ENCODE data around the gene ACAD11.

Gene ACAD11

GRCh38 chr3:132598181-132598580 lies 61.4 kb downstream of the ACAD11 start:
- ChIA-PET POLR2A (no interaction called here), CTCF (no interaction called here)
- TF ChIP-seq BHLHE40 (IDR thresholded peaks at IDR 0.05; ENCODE audit: borderline replicate concordance): no peak
- no peak for TF ChIP-seq TARDBP (IDR thresholded peaks at IDR 0.05)
- no peak for TF ChIP-seq FOXM1 (IDR thresholded peaks at IDR 0.05; ENCODE audit: borderline replicate concordance)
- TF ChIP-seq SUZ12 (IDR thresholded peaks at IDR 0.05): no peak
- no peak for TF ChIP-seq LEF1 (IDR thresholded peaks at IDR 0.05; ENCODE audit: borderline replicate concordance)
- TF ChIP-seq NFRKB (IDR thresholded peaks at IDR 0.05): no peak
- no peak for TF ChIP-seq L3MBTL2 (conservative IDR thresholded peaks at IDR 0.05)
- no peak for TF ChIP-seq SP1 (IDR thresholded peaks at IDR 0.05)
- TF ChIP-seq HDGF (IDR thresholded peaks at IDR 0.05; ENCODE audit: borderline replicate concordance): no peak
- TF ChIP-seq ZNF384 (IDR thresholded peaks at IDR 0.05): no peak
- no peak for TF ChIP-seq CTBP1 (IDR thresholded peaks at IDR 0.05; ENCODE audit: borderline replicate concordance)
- TF ChIP-seq FOXK2 (IDR thresholded peaks at IDR 0.05): no peak
- TF ChIP-seq ARNT (IDR thresholded peaks at IDR 0.05): no peak
- TF ChIP-seq, protein P1, sequence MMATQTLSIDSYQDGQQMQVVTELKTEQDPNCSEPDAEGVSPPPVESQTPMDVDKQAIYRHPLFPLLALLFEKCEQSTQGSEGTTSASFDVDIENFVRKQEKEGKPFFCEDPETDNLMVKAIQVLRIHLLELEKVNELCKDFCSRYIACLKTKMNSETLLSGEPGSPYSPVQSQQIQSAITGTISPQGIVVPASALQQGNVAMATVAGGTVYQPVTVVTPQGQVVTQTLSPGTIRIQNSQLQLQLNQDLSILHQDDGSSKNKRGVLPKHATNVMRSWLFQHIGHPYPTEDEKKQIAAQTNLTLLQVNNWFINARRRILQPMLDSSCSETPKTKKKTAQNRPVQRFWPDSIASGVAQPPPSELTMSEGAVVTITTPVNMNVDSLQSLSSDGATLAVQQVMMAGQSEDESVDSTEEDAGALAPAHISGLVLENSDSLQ (IDR thresholded peaks at IDR 0.05): no peak
- TF ChIP-seq ELF4 (IDR thresholded peaks at IDR 0.05): no peak
- DNase-seq (ENCODE audit: extremely low spot score): no peak

DNA sequence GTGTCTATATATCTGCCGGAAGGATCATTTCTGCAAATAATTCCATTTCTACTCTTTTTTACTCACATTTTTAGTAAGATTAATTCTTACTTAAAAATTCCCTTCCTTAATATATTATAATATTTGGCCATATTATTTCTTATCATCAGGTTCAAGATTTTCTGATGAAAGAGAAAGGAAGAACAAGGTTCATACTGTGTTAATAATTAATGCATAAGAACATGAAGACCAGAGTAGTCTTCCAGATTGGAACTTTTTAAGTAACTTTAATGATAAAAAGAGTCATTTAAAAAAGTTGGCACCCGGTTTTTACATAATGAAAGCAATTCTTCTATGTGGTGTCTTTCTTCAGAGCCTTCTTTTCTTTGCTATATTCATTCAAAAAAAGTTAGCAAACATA lies 61.9 kb downstream of the ACAD11 start:
- CTCF ChIA-PET: no interaction called here
- POLR2A ChIA-PET: no interaction called here
- DNase-seq (ENCODE audit: extremely low spot score): no peak
- TF ChIP-seq CTBP1 (IDR thresholded peaks at IDR 0.05; ENCODE audit: borderline replicate concordance) (no peak), SP1 (IDR thresholded peaks at IDR 0.05) (no peak), TARDBP (IDR thresholded peaks at IDR 0.05) (no peak), ARNT (IDR thresholded peaks at IDR 0.05) (no peak), ZNF384 (IDR thresholded peaks at IDR 0.05) (no peak), FOXK2 (IDR thresholded peaks at IDR 0.05) (no peak), NFRKB (IDR thresholded peaks at IDR 0.05) (no peak), FOXM1 (IDR thresholded peaks at IDR 0.05; ENCODE audit: borderline replicate concordance) (no peak), FOXA1 (IDR thresholded peaks at IDR 0.05) (no peak), LEF1 (IDR thresholded peaks at IDR 0.05; ENCODE audit: borderline replicate concordance) (no peak), BHLHE40 (IDR thresholded peaks at IDR 0.05; ENCODE audit: borderline replicate concordance) (no peak)
- TF ChIP-seq, protein P1 (IDR thresholded peaks at IDR 0.05): no peak

DNA sequence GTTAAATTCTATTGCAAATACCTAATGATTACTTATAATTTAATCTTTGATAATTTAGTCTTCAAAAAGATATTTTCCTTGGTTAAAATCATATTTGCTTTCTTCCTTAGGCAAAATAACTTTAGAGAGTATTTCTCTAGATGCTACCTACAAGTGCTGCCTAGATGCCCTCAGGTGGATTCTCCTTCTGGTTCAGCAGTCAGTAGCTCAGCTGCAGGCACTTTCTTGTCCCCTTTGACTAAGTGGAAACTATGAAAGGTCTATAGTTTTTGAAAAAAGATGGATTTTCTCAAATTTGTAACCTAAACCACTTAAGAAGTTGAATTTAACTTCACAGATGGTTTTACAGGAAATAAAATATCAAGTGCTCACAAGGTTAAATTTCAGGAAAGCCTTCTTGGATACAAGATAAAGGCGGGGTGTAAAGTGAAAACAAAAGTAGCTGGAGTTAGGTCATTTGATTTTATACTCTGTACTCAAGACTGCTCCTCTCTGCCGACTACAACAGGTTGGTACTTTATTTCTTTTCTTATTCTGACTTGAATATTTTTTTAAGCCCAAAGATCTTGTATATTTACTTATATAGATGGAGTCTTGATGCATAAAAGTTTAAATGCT lies 62.7 kb downstream of the ACAD11 start, which contains the start of gene ACKR4:
Gene ACKR4, plus strand, starts transcription at position 455 of the 618 bp plus-strand sequence. CDS start 3,128 bp downstream, outside the sequence.
- ChIA-PET POLR2A (no interaction called here), CTCF (no interaction called here)
- no peak for DNase-seq (ENCODE audit: extremely low spot score)
- TF ChIP-seq FOXA1 (IDR thresholded peaks at IDR 0.05) (no peak), BHLHE40 (IDR thresholded peaks at IDR 0.05; ENCODE audit: borderline replicate concordance) (no peak), ELF4 (IDR thresholded peaks at IDR 0.05) (no peak), SUZ12 (IDR thresholded peaks at IDR 0.05) (no peak), NFRKB (IDR thresholded peaks at IDR 0.05) (no peak), ARNT (IDR thresholded peaks at IDR 0.05) (no peak), FOXM1 (IDR thresholded peaks at IDR 0.05; ENCODE audit: borderline replicate concordance) (no peak), TARDBP (IDR thresholded peaks at IDR 0.05) (no peak), CTBP1 (IDR thresholded peaks at IDR 0.05; ENCODE audit: borderline replicate concordance) (no peak), HDGF (IDR thresholded peaks at IDR 0.05; ENCODE audit: borderline replicate concordance) (no peak), L3MBTL2 (conservative IDR thresholded peaks at IDR 0.05) (no peak), FOXK2 (IDR thresholded peaks at IDR 0.05) (no peak), SP1 (IDR thresholded peaks at IDR 0.05) (no peak), LEF1 (IDR thresholded peaks at IDR 0.05; ENCODE audit: borderline replicate concordance) (no peak), ZNF384 (IDR thresholded peaks at IDR 0.05) (no peak)
- TF ChIP-seq, protein P1 (IDR thresholded peaks at IDR 0.05): no peak

- ChIA-PET POLR2A (no interaction called here), CTCF (no interaction called here)
- TF ChIP-seq ARNT (IDR thresholded peaks at IDR 0.05): no peak
- DNase-seq (ENCODE audit: extremely low spot score): no peak
Observed at GRCh38 chr3:132596326-132596725, 63.3 kb downstream of the ACAD11 start.

DNA sequence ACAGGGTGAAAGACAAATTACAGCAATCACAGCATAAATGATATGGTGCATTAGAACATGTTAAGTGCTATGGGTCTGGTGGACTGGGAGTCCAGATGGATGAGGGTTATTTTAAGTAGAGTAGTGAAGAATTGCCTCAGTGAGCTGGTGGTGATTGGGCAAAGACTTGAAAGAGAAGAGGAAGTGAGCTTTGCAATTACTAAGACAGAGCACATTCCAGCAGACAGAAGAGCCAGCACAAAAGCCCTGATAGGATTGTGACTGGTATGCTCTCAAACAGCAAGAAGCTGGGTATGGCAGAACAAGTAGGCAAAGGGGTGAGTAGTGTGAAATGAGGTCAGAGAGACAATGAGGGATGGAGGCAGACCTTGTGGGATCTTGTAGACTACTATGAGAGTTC lies 64.6 kb downstream of the ACAD11 start:
- DNase-seq (ENCODE audit: extremely low spot score): no peak
- ChIA-PET POLR2A (interaction anchor here (1.2 kb wide), 1 partner anchor 65 kb away, joined by 3 read pairs; the partner anchor contains the start of genes ACAD11 and UBA5), CTCF (no interaction called here)
- TF ChIP-seq NFRKB (IDR thresholded peaks at IDR 0.05) (no peak), FOXA1 (IDR thresholded peaks at IDR 0.05) (no peak), SP1 (IDR thresholded peaks at IDR 0.05) (no peak)

- ChIA-PET POLR2A (interaction anchor here (1.2 kb wide), 1 partner anchor 65 kb away, joined by 3 read pairs; the partner anchor contains the start of genes ACAD11 and UBA5), CTCF (no interaction called here)
- TF ChIP-seq FOXK2 (IDR thresholded peaks at IDR 0.05) (no peak), BHLHE40 (IDR thresholded peaks at IDR 0.05; ENCODE audit: borderline replicate concordance) (no peak), ELF4 (IDR thresholded peaks at IDR 0.05) (no peak), LEF1 (IDR thresholded peaks at IDR 0.05; ENCODE audit: borderline replicate concordance) (no peak), TARDBP (IDR thresholded peaks at IDR 0.05) (no peak), ARNT (IDR thresholded peaks at IDR 0.05) (no peak), SUZ12 (IDR thresholded peaks at IDR 0.05) (no peak), FOXA1 (IDR thresholded peaks at IDR 0.05) (no peak)
Observed at GRCh38 chr3:132594498-132594897, 65.1 kb downstream of the ACAD11 start.

More at GRCh38 chr3:132594498-132594897, 65.1 kb downstream of the ACAD11 start:
- no peak for DNase-seq (ENCODE audit: extremely low spot score)
